Gastroesophageal sphincter (tissue), 3 donors: ENCODE measurements around the gene LHFPL2.

Experiments used
- CTCF ChIP-seq, 4 experiments: fragments of 200-600 bp in 2 of 4; fragments of 450-650 bp in 2 of 4; sonication (generic) in 1 of 4; IDR thresholded peaks; one replicate each; pipeline ENCODE4 v1.5.1; 2017 to 2019; ENCODE audit warnings: antibody characterized with exemption in 4 of 4, mild to moderate bottlenecking in 2 of 4, moderate library complexity in 2 of 4
- EP300 ChIP-seq: sonication (generic); formaldehyde crosslinking; IDR thresholded peaks from one replicate; pipeline ENCODE4 v1.6.1; 2017; ENCODE audit warnings: antibody characterized with exemption, mild to moderate bottlenecking
- POLR2A ChIP-seq, 2 donors: fragments of 450-650 bp; IDR thresholded peaks; one replicate each; pipeline ENCODE4 v1.6.1; 2017; ENCODE audit warnings: antibody characterized with exemption in 2 of 2, mild to moderate bottlenecking in 2 of 2, moderate library complexity in 1 of 2
- POLR2AphosphoS5 ChIP-seq: sonication (generic); formaldehyde crosslinking; IDR thresholded peaks from one replicate; pipeline ENCODE4 v1.6.1; 2017; ENCODE audit warnings: antibody characterized with exemption

DNA sequence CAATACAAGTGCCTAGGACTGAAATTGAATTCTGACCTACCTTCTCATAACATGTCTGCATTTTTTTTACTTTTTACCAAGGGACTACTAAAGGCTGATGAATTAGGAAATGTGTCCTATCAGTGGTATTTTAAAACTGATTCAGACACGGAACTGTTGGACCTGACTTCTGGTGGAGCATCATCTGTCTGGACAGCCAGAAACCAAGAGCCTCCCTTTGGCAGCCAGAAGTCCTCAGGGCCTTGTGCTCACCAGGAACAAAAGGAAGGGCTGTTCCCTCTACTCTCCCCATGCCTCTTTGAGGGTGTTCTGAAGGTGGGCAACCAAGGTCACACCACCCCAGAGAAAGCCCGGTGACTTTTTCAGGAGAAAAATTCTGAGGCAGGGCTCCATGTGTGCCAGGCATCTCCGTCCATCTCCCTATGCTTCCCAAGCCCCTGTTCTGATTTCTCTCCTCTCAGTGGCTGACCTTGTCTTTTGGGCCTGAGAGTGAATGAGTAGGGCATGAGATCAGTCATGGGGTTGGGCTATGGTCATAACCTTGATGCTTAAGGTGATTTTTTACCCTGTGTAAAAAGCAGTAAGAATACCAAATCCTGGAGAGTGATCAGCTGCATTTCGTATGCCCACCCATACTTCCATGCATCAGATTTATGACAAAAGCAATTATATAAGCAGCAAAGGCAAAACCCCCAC lies 144.5 kb downstream of the LHFPL2 start:
- TF ChIP-seq POLR2AphosphoS5 (no peak), POLR2A (IDR thresholded peaks at IDR 0.05) (no peak), EP300 (no peak), CTCF (IDR thresholded peaks at IDR 0.05) (no peak)
